GM19467 (cell line): ENCODE data around the gene GPN3.
A peak's percentile ranks its signal among the peaks of the same experiment; 100 is the strongest.
"Not testable (repeated sequence)": the region's sequence is repeated elsewhere in the genome, so short reads cannot be mapped to it uniquely, and the experiment has no call there.

Source experiments
- ATAC-seq: cut with Tn5 transposase; IDR thresholded peaks from one replicate; pipeline ENCODE4 v1.9.1; 2021; ENCODE audit warnings: mild to moderate bottlenecking, moderate library complexity; ENCODE audit not compliant: unreplicated experiment

Gene GPN3

DNA sequence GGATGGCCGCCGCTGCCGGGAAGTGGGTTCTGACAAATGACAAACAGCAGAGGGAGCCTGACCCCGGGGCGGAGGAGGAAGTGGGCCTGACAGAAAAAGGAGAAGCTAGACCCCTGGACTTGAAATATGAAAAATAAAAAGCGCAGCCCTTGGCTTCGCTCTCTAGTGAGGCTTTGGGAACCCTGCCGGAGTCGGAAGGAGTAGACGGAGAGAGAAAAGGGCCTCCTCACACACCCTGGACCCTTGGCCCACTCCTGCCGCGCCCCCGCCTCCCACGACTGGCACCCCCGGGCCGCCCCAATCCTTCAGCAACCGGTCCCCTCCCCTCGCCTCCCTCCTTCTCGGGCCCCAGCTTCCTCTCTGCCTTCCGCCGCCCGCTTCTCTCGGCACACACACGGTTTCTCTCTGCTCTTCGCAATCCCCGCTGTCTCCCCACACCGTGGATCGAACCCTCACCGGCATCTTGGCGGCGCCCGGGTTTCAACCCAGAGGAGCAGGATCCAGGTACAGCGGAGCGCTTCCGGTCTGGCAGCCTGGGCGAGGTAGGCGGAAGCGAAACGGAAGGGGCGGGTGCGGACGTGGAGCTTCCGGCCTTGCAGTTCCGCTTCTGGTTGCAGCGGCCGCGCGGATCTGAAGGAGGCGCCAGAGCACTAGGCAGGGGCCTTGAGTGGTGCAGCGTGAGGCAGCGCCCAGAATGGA lies 18.1 kb downstream of the GPN3 start, which contains the start of gene ARPC3:
Gene ARPC3, minus strand, starts transcription at position 539 of the 699 bp plus-strand sequence. Its CDS starts 77 bp downstream, at position 462.
- peak; percentile 88 for ATAC-seq

DNA sequence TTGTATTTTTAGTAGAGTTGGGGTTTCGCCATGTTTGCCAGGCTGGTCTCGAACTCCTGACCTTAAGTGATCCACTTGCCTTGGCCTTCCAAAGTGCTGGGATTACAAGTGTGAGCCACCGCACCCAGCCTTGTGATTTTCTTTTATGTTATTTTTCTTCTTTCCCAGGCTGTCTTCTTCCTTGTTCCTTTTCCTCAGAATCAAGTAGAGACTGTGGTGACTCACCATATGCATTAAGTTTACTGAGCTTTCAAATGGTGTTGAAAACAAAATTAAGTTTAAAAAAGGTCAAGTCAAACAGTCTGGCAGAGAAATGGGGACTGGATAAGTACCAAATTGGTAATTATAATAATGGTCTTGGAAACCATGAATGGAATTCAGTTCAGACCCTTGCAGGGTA lies 23.6 kb downstream of the GPN3 start:
- no peak for ATAC-seq

- ATAC-seq: no peak
Measured at GRCh38 chr12:110436231-110436630, 31.8 kb downstream of the GPN3 start.

DNA sequence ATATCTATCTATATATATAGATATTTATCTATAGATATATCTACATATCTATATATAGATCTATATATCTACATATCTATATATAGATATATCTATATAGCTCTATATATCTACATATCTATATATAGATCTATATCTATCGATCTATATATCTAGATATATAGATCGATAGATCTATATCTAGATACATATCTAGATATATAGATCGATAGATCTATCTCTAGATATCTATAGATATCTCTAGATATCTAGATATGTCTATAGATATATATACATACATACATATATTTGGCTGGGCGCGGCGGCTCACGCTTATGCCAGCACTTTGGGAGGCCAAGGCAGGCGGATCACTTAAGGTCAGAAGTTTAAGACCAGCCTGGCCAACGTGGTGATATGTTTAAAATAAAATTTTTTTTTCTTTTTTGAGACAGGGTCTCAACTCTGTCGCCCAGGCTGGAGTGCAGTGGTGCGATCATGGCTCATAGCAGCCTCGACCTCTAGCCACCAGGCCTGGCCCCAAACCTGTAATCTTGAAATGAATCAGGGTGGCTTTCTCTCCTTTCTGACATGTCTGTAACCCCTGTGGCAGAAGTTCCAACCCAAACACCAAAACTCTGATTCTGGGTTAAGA lies 36.0 kb downstream of the GPN3 start:
- ATAC-seq: no peak

DNA sequence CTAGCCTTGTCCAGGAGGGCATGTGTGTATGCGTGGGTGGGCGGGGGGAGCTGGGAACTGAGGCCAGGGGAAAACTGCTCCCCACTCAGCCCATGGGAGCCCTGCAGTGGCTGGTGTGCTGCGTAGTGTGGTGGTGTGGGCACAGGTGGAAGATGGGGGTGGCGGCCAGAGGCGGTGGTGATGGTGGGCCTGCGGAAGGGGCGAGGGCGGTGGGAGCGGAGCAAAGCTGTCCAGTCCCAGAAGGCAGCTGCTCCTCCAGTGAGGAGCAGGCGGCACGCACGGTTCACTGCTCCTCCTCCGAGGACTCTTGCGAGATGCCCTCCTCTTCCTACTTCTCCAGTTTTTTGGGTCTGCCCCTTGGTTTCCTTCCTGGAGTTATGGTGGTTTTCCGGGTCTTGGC lies 38.4 kb downstream of the GPN3 start:
- not testable (repeated sequence) for ATAC-seq

- no peak for ATAC-seq
Measured at GRCh38 chr12:110426406-110426805, 41.7 kb downstream of the GPN3 start.

GRCh38 chr12:110424237-110424636 lies 43.8 kb downstream of the GPN3 start:
- no peak for ATAC-seq

DNA sequence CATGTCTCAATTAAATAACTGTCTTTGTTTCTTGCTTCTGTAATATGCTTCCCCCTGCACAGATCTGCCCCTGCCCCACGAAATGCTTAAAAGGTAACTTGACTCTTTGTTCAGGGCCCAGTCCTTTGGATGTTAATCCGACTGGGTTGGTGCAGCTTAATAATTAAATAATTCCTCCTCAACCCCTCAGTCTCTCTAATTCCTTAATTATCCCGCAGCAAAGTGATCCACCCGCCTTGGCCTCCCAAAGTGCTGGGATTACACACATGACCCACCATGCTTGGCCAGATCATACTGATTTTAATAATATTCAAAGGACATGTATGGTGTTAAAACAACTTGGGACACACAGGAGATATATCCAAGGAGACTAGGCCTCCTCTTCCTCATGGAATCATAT lies 46.4 kb downstream of the GPN3 start:
- no peak for ATAC-seq

GRCh38 chr12:110421159-110421661 lies 46.8 kb downstream of the GPN3 start:
- no peak for ATAC-seq

DNA sequence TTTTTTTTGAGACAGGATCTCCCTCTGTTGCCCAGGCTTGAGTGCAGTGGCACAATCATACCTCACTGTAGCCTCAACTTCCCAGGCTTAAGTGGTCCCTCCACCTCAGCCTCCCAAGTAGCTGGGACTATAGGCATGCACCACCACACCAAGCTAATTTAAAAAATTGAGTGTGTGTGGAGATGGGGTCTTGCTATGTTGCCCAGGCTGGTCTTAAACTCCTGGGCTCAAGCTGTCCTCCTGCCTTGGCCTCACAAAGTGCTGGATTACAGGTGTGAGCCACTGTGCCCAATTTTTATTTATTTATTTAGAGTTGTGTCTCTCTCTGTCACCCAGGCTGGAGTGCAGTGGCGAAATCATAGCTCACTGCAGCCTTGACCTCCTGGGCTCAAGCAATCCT lies 47.4 kb downstream of the GPN3 start:
- not testable (repeated sequence) for ATAC-seq

GRCh38 chr12:110417113-110417512 lies 50.9 kb downstream of the GPN3 start:
- ATAC-seq: not testable (repeated sequence)

DNA sequence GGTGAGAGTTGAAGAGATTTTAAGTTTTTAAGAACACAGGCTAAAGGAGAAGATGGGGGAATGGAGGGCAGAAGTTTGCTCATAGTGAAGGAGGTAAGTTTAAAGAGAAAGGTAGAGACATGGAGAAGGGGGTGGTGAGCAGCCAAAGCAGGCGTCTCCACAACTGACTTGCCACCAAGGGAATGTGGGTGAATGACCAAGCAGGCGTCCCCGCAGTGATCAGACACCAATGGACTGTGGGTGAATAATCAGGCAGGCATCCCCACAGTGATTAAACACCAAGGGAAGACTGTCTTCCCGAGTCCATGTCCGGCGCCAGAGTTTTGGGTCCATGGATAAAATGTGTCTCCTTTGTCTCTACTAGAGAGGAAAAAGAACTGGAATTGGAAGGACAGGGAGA lies 58.0 kb downstream of the GPN3 start:
- not testable (repeated sequence) for ATAC-seq

DNA sequence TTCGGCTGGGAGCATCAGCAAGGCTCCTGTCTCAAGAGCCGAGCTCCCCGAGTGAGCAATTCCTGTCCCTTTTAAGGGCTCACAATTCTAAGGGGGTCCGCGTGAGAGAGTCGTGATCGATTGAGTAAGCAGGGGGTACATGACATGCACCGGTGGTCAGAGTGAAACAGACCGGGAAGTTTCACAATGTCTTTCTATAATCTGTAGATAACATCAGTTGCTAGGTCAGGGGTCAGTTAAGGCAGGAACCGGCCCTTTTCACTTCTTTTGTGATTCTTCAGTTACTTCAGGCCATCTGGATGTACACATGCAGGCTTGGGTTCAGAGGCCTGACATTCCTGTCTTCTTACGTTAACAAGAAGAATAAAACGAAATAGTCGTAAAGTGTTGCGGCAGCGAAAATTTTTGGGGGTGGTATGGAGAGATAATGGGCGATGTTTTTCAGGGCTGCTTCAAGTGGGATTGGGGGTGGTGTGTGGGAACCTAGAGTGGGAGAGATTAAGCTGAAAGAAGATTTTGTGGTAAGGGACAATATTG lies 62.9 kb downstream of the GPN3 start:
- not testable (repeated sequence) for ATAC-seq

DNA sequence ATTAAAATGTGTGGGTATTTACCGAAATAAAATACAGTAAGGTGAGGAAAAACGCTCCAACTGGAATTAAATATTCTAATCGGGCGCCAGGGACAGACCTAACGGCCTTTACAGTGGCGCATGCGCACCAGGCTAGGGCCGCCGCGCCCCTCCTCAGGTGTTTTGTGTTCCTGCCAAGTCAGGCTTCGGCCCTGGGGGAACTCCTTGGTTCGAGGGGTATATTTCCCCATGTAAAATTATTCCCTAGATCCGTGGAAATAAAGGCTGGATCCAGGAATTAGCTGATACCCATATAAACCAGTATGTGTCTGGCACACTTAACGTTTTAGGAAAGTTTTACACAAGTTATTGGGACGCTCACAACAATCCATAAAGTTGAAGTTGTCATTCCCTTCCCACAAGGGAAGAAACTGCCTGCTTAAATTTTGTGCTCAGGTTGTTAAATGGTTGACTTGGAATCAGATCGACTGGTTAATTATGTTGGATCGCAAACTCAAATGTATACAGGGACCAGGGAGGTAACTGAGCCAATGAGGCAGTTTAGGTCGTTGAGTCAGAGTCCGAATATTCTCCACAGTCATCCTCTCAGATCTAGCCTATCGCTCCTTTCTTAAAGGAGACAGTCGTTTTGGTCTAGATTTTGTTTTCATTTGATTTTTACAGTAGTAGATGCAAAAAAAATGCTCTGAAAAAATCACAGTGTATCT lies 63.9 kb downstream of the GPN3 start:
- ATAC-seq: no peak

- peak; percentile 82 for ATAC-seq
Measured at GRCh38 chr12:110403146-110403975, 64.7 kb downstream of the GPN3 start, which contains the start of gene ANAPC7. ANAPC7 (minus strand) TSS chr12:110403708; CDS start chr12:110403627, 81 bp downstream.
